ENCODE measurements around the gene USF1.

- TF ChIP-seq CTCF (IDR thresholded peaks at IDR 0.05) (no peak), POLR2A (IDR thresholded peaks at IDR 0.05) (no peak)
These were observed 40.7 kb upstream of the USF1 start for GRCh38 chr1:161086457-161086856.
